Coronary artery (tissue), 2 donors: Measurements from ENCODE around the gene TPRA1.

Source experiments
- DNase-seq: peaks from one replicate; pipeline ENCODE4 v3.0.0-alpha.2; 2017; ENCODE audit warnings: low spot score
- H3K27ac ChIP-seq, 2 donors: fragments of 200-600 bp; sonication (generic); one replicate each; pipeline ENCODE4 v1.5.1; 2016 to 2019
- H3K4me3 ChIP-seq: fragments of 200-600 bp; sonication (generic); 2 replicates; pipeline ENCODE4 v1.5.1; 2016; ENCODE audit warnings: mild to moderate bottlenecking, moderate library complexity
- TF ChIP-seq, protein P1 (sequence below): fragments of 200-600 bp; sonication (generic); IDR thresholded peaks from one replicate; pipeline ENCODE4 v1.5.1; 2019; ENCODE audit warnings: antibody characterized with exemption

TPRA1 gene

DNA sequence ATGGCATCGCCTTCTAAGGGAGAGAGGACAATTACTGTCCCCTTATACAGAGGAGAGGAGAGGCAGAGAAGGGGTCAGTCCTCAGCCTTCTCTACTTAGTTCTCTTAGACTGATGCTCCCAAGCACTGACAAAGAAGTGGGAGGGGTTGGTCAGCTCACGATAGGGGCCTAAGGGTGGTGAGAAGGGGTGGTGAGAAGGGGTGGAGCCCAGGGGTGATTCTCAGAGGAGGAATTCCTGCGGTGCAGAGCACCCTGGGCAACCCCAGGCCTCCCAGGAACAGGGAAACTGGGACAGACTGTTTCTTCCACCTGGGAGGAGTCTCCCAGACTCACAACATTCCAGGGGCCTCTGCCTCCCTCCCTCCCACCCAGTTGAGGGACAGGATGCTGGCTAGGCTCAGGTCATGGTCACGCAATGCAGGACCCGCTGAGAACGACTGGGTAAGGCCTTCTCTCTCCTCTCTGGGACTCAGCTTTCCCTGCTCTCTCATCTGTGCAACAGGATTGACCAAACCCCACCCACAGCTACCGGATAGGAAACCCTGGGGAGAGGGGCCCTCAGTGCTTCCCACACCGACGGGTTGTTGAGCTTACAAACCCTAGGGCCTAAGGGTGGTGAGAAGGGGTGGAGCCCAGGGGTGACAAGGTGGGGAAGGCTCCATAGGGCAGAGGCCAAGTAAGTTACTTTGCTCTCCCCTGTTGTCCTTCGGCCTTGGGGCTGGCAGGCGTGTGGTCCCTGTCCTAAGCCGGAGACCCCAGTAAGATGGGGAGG is 1.5 kb downstream of the TPRA1 start:
- Histone ChIP-seq H3K27ac (peak overlapping the region; percentile 84 to 92), H3K4me3 (peak overlapping the region; percentile 95)
- no peak for DNase-seq
- TF ChIP-seq, protein P1, sequence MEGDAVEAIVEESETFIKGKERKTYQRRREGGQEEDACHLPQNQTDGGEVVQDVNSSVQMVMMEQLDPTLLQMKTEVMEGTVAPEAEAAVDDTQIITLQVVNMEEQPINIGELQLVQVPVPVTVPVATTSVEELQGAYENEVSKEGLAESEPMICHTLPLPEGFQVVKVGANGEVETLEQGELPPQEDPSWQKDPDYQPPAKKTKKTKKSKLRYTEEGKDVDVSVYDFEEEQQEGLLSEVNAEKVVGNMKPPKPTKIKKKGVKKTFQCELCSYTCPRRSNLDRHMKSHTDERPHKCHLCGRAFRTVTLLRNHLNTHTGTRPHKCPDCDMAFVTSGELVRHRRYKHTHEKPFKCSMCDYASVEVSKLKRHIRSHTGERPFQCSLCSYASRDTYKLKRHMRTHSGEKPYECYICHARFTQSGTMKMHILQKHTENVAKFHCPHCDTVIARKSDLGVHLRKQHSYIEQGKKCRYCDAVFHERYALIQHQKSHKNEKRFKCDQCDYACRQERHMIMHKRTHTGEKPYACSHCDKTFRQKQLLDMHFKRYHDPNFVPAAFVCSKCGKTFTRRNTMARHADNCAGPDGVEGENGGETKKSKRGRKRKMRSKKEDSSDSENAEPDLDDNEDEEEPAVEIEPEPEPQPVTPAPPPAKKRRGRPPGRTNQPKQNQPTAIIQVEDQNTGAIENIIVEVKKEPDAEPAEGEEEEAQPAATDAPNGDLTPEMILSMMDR = no peak

DNA sequence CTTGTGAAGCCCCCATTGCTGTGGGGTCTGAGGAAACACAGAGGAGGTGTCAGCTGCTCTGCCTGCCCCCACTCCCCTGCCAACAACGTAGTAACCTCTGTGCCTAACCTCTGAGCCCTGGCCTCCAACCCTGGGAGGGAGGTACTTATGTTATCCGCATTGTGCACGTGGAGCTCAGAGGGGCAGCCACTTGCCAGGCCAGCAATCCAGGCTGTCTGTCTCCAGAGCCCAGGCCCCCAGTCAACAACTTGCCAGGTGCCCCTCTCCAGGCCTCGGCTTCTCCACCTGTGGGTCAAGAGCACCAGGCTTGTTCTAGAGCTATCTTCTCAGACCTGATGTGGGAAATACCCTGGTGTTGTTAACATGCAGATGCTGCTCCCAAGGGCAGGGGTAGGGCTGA is 2.7 kb downstream of the TPRA1 start:
- TF ChIP-seq, protein P1 = no peak
- peak overlapping the region; percentile 14 for H3K4me3 ChIP-seq
- H3K27ac ChIP-seq = no peak overlapping the region
- DNase-seq = no peak

DNA sequence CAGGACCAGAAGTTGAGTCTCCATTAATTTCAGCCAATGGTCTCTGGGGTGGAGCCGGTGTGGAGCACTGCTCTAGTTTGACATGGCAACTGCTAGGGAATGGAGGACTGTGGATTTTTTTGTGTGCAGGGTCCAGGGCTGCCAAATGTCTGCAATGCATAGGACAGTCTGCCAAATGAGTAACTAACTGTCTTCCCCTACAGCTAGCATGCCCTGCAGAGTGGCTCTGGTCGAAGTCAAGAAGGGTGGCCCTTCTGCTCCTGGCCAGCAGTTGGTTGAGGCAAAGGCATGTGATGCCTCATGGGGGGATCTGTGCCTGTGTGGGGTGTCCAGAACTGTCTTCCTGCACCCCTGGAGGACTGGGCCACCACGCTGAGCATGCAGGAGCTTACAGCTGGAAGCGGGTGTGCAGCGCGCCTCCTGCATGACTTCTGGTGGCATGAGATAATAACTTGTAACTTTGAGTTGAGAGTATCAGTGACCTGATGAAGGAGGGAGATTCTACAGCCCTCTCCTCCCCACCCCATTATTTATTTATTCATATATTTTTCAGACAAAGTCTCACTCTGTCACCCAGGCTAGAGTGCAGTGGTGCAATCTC is 4.6 kb downstream of the TPRA1 start:
- H3K27ac ChIP-seq = no peak overlapping the region
- no peak overlapping the region for H3K4me3 ChIP-seq
- TF ChIP-seq, protein P1 = no peak
- no peak for DNase-seq

DNA sequence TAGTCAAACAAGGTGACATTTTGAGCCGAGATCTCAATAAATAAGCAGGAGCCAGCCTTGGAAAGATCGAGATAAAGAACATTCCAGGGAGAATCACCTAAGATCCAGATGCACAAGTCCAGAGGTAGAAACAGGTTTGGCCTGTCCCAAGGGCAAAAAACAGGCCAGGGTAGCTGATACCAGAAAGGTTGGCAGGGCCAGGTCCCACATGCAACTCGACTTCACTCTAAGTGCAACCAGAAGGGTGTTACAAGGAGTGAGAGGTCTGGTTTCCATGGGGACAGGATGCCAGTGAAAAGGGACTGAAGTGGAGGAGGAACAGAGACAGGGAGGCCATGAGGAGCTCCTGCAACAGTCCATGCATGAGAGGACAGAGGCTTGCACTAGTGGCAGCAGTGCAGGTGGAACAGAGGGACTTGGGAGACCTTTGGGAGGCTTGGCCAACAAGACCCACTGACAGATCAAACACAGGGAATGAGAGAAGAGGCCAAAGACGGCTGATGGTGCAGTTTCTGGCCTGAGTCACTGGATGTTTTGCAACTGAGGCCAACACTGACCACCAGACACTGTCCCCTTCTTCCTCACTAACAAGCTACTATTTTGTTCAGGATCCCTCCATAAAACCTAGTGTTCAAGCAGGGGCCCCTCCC is 5.2 kb downstream of the TPRA1 start:
- no peak for DNase-seq
- Histone ChIP-seq H3K4me3 (no peak overlapping the region), H3K27ac (no peak overlapping the region)
- TF ChIP-seq, protein P1 = no peak

DNA sequence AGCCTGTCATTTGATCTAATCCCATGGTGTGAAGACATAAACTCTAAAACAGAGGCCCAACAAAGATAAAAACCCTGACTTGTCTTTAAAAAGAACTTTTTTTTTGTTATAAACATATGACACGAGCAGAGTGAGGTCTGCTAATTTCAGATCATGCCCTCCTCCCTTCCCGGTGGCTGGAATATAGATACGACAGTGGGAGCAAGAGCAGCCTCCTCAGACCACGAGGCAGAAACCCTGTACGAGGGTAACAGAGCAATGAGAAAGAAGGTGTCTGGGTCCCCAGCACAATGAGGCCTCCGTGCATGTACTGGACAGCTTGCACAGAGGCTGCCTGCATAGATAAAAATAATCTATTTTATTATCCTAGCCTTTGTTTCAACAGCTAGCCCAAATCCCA is 5.8 kb downstream of the TPRA1 start:
- DNase-seq = no peak
- TF ChIP-seq, protein P1 = no peak
- no peak overlapping the region for H3K4me3 ChIP-seq
- no peak overlapping the region for H3K27ac ChIP-seq

DNA sequence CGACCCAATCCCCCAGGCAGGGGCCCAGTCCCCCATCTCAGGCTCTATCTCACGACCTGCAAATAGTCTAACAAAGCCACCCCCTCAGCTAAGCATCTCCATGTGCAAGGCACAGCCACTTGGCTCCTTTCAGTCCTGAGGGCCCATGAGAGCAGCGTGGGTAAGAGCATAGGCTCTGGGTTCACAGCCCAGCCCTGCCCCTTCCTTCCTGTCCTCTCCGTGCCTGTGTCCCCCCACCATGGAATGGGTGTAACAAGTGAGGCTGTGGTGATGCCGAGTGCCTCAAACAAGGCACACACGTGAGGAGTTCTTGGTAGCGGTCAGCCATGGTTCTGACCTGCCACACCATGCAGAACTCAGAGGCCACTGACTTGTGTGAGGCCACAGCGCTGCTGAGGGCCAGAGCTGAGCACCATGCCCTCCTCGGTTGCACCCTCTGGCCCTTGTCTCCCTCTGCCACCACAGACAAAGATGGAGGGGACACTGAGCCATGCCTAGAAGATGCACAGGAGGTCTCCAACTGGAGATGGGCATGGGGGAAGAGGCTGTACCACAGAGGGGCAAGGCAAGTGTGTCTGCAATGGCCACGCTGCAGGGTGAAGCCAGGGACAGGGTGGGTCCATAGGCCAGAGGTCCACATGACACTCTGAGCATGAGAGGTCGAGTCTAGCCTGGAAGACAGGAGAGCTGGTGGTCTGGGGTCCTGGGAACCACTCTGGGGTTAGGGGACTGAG is 10.0 kb downstream of the TPRA1 start:
- DNase-seq = no peak
- H3K4me3 ChIP-seq = no peak overlapping the region
- TF ChIP-seq, protein P1 = no peak
- no peak overlapping the region for H3K27ac ChIP-seq
